Measurements from ENCODE around the gene NAGPA.
"Not testable (repeated sequence)": the region's sequence is repeated elsewhere in the genome, so short reads cannot be mapped to it uniquely, and the experiment has no call there.

Gene NAGPA, protein sequence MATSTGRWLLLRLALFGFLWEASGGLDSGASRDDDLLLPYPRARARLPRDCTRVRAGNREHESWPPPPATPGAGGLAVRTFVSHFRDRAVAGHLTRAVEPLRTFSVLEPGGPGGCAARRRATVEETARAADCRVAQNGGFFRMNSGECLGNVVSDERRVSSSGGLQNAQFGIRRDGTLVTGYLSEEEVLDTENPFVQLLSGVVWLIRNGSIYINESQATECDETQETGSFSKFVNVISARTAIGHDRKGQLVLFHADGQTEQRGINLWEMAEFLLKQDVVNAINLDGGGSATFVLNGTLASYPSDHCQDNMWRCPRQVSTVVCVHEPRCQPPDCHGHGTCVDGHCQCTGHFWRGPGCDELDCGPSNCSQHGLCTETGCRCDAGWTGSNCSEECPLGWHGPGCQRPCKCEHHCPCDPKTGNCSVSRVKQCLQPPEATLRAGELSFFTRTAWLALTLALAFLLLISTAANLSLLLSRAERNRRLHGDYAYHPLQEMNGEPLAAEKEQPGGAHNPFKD

DNA sequence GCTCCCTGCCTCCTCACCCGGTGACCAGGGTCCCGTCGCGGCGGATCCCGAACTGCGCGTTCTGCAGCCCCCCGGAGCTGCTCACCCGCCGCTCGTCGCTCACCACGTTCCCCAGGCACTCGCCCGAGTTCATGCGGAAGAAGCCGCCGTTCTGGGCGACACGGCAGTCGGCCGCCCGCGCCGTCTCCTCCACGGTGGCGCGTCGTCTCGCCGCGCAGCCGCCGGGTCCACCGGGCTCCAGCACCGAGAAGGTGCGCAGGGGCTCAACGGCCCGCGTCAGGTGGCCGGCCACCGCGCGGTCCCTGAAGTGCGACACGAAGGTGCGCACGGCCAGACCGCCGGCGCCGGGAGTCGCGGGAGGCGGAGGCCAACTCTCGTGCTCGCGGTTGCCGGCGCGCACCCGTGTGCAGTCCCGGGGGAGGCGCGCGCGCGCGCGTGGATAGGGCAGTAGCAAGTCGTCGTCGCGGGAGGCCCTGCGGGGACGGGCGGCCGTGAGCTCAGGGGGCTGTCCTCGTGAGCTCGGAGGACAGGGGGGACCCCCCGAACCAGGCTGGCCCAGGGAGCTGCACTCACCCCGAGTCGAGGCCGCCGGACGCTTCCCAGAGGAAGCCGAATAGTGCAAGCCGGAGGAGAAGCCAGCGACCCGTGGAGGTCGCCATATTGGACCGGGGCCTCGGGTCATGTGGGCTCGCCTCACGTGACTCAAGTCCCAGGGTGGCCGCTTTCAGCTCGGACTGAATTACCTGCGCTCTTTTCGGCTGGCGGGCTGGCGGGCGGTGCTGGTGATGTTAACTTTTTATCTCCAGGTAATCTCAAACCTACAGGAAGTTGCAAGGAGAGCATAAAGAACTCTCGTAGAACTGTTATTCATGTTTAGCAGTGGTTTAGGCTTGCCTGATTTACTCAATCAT lies at the start of gene NAGPA:
NAGPA (minus strand) TSS at position 680 of the 911 bp plus-strand sequence; CDS start at position 659, 21 bp downstream.
- H3K9me3 Mint-ChIP-seq: no peaks in the 10 kb centered on the region
- no peaks in the 10 kb centered on the region for H3K27me3 Mint-ChIP-seq
- peak within 1 kb of the TSS; percentile 82 for H3K27ac Mint-ChIP-seq
- peak; percentile 94 for ATAC-seq
- H3K36me3 Mint-ChIP-seq: peaks cover 16% of the 10 kb centered on the region
- peaks cover 34% of the 10 kb centered on the region for H3K4me1 Mint-ChIP-seq
- H3K4me3 Mint-ChIP-seq: peak within 1 kb of the TSS; percentile 75

DNA sequence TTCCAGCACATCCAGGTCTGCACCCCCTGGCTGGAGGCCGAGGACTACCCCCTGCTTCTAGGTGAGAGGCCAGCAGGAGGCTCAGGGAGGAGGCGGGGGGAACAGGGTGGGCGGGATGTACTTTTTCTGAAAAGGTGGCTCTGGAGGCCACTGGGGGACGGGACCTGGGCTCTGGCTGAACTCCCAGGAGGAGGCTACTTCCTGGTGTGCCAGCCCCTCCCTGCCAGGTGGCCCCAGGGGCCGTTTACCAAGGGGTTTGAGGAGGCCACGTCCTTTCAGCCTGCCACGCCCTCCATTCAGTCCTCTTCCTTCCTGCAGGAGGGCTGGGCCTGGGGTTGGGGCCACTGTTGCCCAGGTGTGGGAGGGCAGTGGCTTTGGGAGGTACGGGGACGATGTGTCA lies 47.3 kb upstream of the NAGPA start:
- not testable (repeated sequence) for H3K9me3 Mint-ChIP-seq, H3K27me3 Mint-ChIP-seq, ATAC-seq, H3K4me3 Mint-ChIP-seq, H3K27ac Mint-ChIP-seq, H3K4me1 Mint-ChIP-seq
- peaks cover 42% of the 10 kb centered on the region for H3K36me3 Mint-ChIP-seq

DNA sequence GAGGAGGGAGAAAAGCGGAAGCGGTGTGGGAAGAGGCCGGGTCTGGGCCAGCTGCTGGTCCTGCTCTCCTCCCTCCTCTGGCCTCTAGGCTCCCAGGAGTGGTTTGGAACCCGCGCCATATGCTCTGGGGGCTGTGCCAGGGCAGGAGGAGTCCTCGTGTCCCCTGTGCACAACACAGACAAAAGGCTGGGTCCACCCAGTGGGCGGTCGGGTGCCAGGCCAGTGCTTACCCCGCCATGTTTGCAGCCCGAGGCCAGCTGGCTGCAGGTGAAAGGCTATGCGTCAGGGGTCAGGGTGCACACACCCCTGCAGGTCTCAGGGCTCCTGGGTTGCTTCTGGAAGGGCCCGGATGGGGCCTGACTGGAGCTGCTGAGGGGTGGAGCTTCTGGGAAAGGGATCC lies 46.7 kb upstream of the NAGPA start:
- peaks cover 45% of the 10 kb centered on the region for H3K36me3 Mint-ChIP-seq
- H3K27me3 Mint-ChIP-seq, H3K9me3 Mint-ChIP-seq, ATAC-seq, H3K4me1 Mint-ChIP-seq, H3K27ac Mint-ChIP-seq, H3K4me3 Mint-ChIP-seq: not testable (repeated sequence)

DNA sequence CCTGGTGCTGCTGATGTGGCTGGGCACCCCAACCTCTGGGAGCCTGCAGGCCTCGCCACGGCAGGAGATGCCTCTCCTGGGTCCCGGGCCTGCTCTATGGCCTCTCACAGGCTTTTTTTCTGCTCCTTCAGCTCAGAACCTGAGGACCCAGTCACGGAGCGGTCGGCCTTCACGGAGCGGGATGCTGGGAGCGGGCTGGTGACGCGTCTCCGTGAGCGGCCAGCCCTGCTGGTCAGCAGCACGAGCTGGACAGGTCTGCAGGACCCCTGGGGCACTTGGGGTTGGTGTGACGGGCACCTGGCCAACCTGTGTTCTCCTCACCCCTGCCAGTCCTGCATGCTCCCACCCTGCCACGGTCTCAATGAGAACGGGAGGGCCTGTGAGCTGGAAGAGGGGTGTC lies 44.9 kb upstream of the NAGPA start:
- Mint-ChIP-seq H3K4me1 (peaks cover 6% of the 10 kb centered on the region), H3K9me3 (no peaks in the 10 kb centered on the region), H3K27ac (no peak overlapping the region), H3K36me3 (peaks cover 41% of the 10 kb centered on the region), H3K27me3 (no peaks in the 10 kb centered on the region), H3K4me3 (no peak overlapping the region)
- no peak for ATAC-seq

DNA sequence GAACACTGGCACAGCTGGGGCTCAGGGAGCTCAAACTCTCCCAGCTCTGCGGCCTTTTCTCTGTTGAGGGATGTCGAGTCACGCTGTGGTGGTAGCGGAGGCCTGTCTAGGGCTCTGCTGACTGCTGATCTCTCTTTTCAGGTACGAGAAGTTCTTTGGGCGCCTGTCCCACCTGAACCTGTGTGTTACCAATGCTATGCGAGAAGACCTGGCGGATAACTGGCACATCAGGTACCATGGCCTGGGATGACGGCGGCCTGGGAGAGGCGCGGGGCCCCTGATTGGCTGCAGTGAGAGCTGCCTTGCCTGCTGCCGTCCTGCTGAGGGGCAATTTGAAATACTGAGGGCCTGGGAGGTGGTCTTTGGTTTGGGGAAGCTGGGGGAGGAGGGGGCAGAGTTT lies 43.6 kb upstream of the NAGPA start:
- ATAC-seq: no peak
- H3K4me1 Mint-ChIP-seq: peaks cover 17% of the 10 kb centered on the region
- no peaks in the 10 kb centered on the region for H3K27me3 Mint-ChIP-seq
- peaks cover 44% of the 10 kb centered on the region for H3K36me3 Mint-ChIP-seq
- H3K4me3 Mint-ChIP-seq: no peak overlapping the region
- H3K27ac Mint-ChIP-seq: no peak overlapping the region
- no peaks in the 10 kb centered on the region for H3K9me3 Mint-ChIP-seq

DNA sequence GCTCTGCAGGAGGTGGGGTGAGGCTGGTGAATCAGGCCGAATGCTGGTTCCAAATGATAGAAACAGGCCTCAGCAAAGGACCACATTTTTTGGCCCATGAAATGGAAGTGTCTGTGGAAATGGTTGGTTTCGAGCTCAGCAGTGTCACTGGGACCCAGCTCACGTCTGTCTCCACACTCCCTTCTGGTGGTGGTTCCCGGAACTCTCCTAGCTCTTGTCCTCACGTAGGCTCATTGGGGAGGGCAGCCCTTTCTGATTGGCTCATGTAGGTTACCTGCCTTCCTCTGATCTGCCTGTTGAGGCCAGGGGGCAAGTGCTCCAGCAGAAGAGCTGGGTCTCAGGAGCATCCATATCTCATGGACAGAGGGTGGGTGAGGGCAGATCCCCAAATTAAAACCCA lies 41.9 kb upstream of the NAGPA start:
- Mint-ChIP-seq H3K36me3 (peaks cover 44% of the 10 kb centered on the region), H3K4me1 (peaks cover 33% of the 10 kb centered on the region), H3K27me3 (no peaks in the 10 kb centered on the region), H3K9me3 (no peaks in the 10 kb centered on the region), H3K4me3 (no peak overlapping the region), H3K27ac (no peak overlapping the region)
- ATAC-seq: no peak

DNA sequence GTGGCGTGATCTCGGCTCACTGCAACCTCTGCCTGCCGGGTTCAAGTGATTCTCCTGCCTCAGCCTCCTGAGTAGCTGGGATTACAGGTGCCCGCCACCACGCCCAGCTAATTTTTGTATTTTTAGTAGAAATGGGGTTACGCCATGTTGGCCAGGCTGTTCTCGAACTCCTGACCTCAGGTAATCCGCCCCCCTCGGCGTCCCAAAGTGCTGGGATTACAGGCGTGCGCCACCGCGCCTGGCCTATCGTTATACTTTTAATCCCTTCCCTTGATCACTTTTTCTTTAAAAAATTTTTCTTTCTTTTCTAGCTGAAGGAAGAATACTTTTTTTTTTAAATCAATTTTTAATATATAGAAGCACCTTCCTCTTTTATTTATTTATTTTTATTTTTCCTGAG lies 40.0 kb upstream of the NAGPA start:
- H3K36me3 Mint-ChIP-seq: peaks cover 38% of the 10 kb centered on the region
- H3K27ac Mint-ChIP-seq, H3K27me3 Mint-ChIP-seq, H3K9me3 Mint-ChIP-seq, H3K4me3 Mint-ChIP-seq, ATAC-seq: not testable (repeated sequence)
- H3K4me1 Mint-ChIP-seq: peaks cover 33% of the 10 kb centered on the region

DNA sequence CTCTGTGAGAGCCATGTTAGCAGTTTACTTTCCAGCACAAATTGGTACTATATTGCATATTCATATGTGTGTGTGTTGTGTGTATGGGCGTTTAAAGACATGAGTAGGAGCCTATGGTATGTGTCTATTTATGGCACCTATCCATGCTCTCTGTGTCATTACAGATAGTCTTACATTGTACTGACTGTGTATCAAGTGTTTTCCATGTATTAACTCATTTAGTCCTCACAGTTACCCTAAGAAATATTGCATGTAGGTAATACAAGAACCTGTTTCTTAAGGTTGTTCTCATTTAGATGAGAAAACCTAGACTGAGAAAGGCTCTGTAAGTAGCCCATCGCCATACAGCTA lies 39.5 kb upstream of the NAGPA start:
- H3K4me3 Mint-ChIP-seq: peak overlapping the region; percentile 89

DNA sequence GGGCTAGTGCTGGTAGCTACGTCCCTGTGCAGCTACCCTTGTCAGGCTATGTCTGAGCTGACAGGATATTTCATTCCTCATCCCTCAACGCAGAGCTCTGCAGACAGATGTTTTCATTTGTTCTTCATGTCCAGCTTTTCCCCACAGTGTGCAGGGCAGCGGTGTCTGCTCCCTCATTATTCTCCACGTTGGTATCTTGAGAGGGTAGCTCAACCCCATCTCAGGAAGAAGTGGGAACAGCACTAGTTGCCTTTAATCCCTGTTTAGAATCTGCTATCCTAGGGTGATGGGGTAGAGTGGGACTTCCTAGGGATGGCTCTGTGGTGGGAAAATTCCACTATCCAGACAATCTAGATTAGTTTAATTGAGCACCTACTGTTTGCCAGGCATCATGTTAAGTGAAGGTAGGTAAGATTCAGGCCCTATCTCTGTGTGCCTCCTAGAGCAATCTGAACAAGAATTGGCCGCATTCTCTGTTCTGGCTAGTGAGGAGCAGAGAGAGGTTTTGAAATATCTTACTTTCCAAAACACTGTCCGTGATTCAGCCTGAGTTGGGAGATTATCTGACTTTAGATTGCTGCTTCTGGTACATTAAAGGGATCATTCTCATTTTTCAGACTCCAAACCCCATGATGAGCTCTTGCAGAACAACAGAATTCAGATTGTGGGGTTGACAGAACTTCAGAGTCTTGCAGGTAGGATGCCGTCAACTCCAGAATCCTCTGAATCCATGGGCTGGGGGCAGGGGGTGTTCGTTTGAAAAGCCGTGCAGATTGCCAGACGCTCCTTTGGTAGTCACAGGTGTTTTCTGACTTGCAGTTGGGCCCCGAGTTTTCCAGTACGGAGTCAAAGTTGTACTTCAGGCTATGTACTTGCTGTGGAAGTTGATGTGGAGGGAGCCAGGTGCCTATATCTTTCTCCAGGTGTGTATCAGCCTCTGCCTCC lies 38.9 kb upstream of the NAGPA start:
- Mint-ChIP-seq H3K4me1 (peaks cover 36% of the 10 kb centered on the region), H3K9me3 (no peaks in the 10 kb centered on the region), H3K36me3 (peaks cover 32% of the 10 kb centered on the region), H3K4me3 (peak overlapping the region; percentile 89), H3K27ac (peak overlapping the region; percentile 98), H3K27me3 (no peaks in the 10 kb centered on the region)
- no peak for ATAC-seq

More for the DNA sequence above, 39.5 kb upstream of the NAGPA start:
- peaks cover 38% of the 10 kb centered on the region for H3K36me3 Mint-ChIP-seq
- H3K27ac Mint-ChIP-seq: peak overlapping the region; percentile 98
- peaks cover 33% of the 10 kb centered on the region for H3K4me1 Mint-ChIP-seq
- no peaks in the 10 kb centered on the region for H3K9me3 Mint-ChIP-seq
- ATAC-seq: no peak
- H3K27me3 Mint-ChIP-seq: no peaks in the 10 kb centered on the region

DNA sequence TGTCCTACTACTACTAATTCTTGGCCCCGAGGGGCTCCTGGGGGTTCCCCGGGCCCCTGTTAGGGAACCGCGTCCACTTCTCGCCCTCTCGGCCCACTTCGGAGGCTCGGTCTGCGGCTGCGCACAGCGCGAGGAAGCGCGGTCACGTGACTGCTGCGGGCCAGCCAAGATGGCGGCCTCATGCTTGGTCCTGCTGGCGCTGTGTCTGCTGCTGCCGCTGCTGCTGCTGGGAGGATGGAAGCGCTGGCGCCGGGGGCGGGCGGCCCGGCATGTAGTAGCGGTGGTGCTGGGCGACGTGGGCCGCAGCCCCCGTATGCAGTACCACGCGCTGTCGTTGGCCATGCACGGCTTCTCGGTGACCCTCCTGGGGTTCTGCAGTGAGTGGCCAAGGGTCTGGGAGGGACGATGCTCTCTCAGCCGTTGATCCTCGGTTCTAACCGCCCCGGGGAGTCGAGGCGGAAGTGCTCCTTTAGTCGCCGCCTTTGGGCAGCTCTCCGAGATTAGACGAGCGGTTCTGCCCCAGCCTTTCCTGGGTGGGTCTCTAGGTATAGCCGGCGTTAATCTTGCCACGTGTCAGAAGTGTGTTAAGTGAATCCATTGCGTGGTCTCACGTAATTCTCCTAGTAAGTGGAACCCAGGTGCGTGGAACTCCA lies 38.1 kb upstream of the NAGPA start, which contains the start of gene ALG1:
ALG1 (plus strand) TSS at position 163 of the 653 bp plus-strand sequence; CDS start at position 170, 7 bp downstream.
- Mint-ChIP-seq H3K4me1 (peaks cover 40% of the 10 kb centered on the region), H3K4me3 (peak within 1 kb of the TSS; percentile 89), H3K9me3 (no peaks in the 10 kb centered on the region), H3K27ac (peak within 1 kb of the TSS; percentile 98), H3K36me3 (peaks cover 26% of the 10 kb centered on the region), H3K27me3 (no peaks in the 10 kb centered on the region)
- ATAC-seq: peak; percentile 93

DNA sequence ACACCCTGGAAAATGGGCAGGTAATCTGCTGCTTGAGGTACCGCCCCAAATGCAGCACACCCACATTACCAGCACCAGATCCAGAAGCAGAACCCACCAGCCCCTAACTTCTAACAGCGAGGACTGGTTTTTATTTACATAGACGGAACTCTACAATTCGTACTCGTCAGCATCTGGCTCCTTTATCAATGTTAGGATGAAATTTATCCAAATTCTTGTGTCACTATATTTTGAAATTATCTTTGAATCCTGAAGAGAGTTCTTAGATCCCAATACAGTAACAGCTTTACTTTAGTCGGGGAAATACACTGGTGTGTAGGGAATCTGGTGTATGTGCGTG lies 37.6 kb upstream of the NAGPA start:
- Mint-ChIP-seq H3K4me3 (peak overlapping the region; percentile 89), H3K4me1 (peaks cover 40% of the 10 kb centered on the region), H3K27me3 (no peaks in the 10 kb centered on the region), H3K27ac (peak overlapping the region; percentile 98), H3K36me3 (peaks cover 26% of the 10 kb centered on the region), H3K9me3 (no peaks in the 10 kb centered on the region)
- no peak for ATAC-seq

DNA sequence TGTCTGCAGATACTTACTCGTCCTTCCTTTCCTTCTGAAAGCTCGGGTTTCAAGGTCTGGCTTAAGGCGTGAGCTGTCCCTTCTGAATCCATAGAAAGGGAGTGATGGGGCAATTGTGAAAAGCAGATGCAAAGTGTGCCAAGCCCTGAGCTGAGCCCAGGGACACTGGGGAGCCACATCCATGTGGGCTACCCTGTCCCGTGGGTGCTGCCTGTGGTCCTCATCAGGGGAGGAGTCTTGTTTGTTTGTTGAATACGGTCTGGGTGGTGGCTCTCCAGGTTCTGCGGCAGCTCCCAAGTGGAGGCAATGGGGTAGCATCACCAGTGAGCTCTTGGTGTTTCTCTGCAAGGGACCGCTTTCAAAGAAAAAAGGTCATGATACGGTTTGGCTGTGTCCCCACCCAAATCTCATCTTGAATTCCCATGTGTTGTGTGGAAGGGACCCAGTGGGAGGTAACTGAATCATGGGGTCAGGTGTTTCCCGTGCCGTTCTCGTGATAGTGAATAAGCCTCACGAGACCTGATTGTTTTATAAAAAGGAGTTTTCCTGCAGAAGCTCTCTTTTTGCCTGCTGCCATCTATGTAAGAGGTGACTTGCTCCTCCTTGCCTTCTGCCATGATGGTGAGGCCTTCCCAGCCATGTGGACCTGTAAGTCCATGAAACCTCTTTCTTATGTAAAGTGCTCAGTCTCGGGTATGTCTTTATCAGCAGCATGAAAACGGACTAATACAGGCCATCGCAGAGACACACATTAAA lies 36.9 kb upstream of the NAGPA start:
- H3K9me3 Mint-ChIP-seq: no peaks in the 10 kb centered on the region
- peak overlapping the region; percentile 98 for H3K27ac Mint-ChIP-seq
- no peak overlapping the region for H3K4me3 Mint-ChIP-seq
- peaks cover 40% of the 10 kb centered on the region for H3K4me1 Mint-ChIP-seq
- no peak for ATAC-seq
- H3K27me3 Mint-ChIP-seq: no peaks in the 10 kb centered on the region
- peaks cover 21% of the 10 kb centered on the region for H3K36me3 Mint-ChIP-seq

DNA sequence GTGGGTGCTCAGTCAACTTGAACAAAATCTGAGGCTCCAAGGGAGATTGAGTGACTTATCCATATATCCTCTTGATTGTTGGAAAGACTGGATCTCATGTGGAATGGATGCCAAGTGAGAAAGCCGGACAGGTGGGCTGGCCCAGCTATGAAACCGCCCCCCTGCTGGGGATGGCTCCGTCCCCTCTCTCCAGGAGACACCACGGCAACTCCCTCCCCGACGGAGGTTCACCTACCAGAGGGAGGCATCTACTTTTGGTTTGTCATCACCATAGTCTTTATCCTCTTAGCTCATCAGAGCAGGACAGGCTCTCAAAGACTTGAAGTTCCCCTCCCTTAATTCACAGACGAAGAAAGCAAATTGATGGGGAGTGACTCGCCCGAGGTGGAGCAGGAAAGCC lies 36.1 kb upstream of the NAGPA start:
- H3K4me3 Mint-ChIP-seq: no peak overlapping the region
- ATAC-seq: no peak
- H3K4me1 Mint-ChIP-seq: peaks cover 34% of the 10 kb centered on the region
- H3K9me3 Mint-ChIP-seq: no peaks in the 10 kb centered on the region
- peaks cover 1% of the 10 kb centered on the region for H3K27me3 Mint-ChIP-seq
- H3K27ac Mint-ChIP-seq: peak overlapping the region; percentile 98
- H3K36me3 Mint-ChIP-seq: peaks cover 13% of the 10 kb centered on the region

DNA sequence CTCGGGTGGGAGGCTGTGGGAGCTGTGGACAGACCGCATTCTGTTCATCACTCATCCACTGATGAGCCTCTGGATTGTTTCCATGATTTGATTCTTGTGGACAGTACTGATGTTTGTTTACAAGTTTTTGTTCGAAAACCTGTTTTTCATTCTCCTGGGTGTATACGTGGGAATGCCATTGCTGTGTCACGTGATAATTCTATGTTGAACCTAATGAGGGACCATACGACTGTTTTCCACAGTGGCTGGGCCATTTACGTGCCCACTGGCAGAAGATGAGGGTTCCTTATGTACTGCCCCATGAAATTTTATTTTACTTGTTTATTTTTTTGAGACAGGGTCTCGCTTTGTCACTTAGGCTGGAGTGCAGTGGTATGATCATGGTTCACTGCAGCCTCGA lies 35.3 kb upstream of the NAGPA start:
- H3K9me3 Mint-ChIP-seq: no peaks in the 10 kb centered on the region
- H3K36me3 Mint-ChIP-seq: peaks cover 6% of the 10 kb centered on the region
- no peak overlapping the region for H3K27ac Mint-ChIP-seq
- H3K27me3 Mint-ChIP-seq: peaks cover 9% of the 10 kb centered on the region
- H3K4me3 Mint-ChIP-seq: no peak overlapping the region
- no peak for ATAC-seq
- peaks cover 34% of the 10 kb centered on the region for H3K4me1 Mint-ChIP-seq

Measured in stimulated activated memory B cell treated with anti-CD40 and anti-IgM and Interleukin-4, amounts not matched to agents 10 μg/mL and 1 μg/mL and 100 μg/mL, for 72 hours (primary cell).